Glomerular visceral epithelial cell (primary cell): ENCODE measurements around the gene INS.
A peak's percentile ranks its signal among the peaks of the same experiment; 100 is the strongest.

Experiments
- DNase-seq: peaks from one replicate; pipeline ENCODE4 v3.0.0-alpha.2; 2016; ENCODE audit errors: extremely low spot score

The INS gene

DNA sequence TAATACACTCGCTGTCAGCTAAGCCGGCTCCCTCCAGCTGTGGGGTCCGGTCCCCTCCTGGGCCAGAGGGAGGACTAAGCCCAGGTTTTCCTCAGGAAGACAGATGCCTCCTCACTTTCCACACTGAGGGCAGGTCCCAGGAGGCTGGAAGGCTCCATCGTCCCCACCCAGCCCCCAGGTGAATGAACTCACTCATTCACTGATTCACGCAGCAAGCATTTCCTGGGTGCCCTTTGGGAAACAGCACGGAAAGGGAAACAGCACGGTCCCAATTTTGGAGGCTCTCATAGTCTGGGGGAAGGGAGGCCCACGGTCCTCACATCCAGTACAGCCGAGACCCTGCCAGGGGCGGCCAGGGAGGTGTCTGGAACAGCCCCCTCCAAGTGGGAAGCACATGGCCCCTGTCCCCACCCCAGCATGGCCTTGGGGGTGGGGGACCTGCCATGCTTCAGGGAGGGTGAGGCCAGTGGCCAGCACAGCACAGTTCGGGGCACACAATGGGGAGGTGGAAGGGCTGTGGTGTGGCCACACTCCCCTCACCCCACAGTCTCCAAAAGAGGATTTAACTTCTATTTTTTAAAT lies 19.9 kb upstream of the INS start:
- no peak for DNase-seq

DNA sequence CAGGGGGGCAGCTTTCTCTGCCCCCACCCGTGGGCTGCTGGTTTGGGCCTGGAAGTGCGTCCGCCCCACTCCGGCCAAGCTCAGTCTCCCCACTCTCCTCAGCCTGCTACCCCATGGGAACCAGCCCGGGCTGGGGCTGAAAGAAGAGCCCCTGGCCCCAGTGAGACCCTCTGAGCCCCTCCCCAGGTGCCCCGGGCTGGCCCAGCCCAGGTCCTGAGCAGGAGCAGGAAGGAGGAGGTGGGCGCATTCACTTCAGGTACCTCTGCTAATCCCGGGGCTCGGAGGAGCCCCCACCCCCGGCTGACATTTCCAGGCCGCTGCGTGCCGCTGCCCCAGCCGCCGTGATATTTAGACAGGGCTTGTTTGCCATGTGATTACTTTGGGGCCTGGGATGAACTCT lies 19.3 kb upstream of the INS start:
- no peak for DNase-seq

DNA sequence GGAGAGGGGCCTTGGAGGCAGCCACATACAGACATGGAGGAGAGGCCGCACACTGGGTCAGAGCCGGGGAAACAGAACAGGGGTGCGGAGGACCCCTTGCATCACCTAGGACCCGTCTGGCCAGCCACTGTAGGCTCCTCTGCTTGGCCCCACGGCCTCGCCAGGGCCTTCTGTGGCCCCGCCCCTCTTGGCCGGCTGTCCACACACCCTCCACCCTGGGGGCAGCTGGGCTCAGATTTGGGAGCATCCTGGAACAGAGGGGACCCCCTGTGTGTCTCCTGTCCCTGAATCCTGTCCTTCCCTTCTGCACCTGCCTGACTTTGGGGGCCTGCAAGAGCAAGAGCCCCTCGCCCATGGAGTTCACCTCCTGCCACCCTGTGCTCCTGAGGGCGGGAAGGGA lies 18.5 kb upstream of the INS start:
- no peak for DNase-seq

DNA sequence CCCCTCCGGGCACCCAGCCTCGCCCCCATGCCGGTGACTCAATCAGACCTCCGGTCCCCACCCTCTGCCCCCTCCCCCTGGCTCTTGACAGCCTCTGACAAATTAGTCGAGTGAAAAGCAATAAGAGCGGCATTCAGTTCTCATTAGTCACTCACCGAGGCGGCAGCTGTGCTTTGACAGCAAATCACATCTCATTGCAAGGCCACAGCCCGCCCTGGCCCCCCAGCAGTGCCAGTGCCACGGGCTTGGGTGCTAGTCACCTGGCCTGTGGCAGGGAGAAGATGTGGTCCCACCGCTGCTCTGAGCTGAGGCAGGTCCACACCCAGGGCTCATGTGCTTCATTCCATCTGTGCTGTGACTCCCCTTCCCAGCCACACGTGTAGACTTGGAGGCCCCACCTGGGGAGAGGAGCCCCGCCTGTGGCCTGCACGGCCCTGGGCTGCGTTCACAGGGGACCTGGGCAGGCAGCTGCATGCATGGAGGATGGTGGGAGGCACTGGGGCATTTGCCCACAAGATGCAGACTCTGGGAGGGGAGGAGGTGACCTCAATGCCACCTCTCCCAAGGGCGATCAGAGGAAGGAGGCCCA lies 18.0 kb upstream of the INS start:
- peak; percentile 86 for DNase-seq

DNA sequence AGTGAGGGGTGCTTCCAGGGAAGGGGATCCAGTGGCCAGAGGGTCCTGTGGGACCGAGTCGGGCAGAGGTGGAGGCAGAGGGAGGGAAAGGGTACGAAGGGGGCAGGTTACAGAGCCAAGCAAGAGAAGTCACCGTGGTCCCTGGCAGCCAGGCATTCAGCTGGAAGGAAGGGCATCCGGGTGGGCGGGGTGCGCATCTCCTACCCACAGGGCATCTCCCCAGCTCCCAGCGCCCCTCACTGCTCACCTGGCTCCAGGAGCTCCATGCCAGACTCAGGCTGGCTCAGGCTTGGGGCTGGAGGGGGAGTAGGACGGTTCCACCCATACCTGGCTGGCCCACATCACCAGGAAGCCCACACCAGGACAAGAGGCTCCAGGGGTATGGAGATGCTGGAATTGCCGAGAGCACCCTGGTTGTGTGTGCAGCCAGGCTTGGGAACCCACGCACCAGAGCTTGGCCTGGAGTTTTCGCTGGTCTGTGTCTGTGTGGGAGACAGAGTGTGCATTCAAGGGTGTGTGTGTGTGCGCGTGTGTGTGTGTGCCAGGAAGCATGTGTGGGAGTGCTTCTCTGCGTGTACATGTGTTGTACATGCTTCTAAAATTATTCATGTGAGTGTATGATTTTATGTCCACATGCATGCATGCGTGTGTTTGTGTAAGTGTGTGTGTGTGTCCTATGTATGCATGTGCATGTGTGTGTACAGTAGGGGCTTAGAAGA lies 17.2 kb upstream of the INS start:
- DNase-seq, result peak; percentile 18

DNA sequence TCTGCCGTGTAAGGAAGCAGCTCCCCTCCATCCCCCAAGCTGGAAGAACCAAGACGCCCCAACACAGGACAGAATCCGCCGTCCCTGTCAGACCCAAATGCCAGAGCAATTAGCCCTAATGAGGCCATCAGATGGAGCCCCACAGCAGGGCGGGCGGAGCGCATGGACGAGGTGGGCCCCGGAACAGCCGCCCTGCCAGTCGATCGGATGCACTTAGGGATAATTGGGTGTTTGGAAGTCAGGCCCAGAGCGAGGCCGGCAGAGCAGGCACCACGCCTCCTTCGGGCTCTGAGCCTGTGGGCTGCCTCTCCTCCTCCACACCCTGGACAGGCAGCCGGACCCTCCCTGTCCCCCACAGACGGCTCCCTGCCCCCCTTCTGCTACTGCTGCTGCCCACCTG lies 16.1 kb upstream of the INS start:
- DNase-seq, result no peak

DNA sequence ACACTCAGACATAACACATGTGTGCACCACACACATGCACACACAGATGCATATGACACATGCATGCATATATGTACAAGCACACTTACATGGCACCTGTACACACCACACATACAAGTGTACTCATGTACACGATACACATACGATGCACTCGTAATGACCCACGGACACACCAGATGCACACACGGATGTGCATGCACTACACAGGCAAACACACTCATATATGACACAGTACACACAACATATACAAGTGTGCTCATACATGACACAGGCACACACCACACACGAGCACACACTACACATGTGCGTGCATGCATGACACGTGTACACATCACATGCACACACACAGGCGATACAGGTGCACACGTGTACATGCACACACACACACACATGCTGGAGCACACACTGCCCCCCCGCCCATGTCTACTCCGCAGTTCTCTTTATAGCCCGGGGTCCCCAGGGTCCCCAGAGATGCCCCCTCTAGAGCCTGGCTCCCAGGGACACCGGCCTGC lies 15.4 kb upstream of the INS start:
- DNase-seq, result no peak

DNA sequence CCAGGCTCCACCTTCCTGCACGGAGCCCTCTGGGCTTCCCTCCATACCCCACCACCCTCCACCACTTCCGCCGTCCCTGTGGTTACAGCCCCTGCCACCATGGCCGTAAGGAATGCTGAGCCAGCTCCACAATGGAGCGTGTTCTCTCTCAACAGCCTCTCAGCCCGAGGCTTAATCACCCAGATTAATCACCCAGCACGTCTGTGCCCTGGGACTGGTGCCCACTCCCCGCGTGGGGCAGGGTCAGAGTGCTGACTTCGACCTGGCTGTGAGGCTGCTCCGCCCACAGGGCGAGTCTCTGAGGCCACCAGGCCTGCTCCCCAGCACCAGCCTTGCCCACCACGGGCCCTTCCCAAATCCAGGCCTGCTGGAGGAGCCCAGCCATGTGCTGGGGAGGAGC lies 14.7 kb upstream of the INS start:
- peak; percentile 90 for DNase-seq

DNA sequence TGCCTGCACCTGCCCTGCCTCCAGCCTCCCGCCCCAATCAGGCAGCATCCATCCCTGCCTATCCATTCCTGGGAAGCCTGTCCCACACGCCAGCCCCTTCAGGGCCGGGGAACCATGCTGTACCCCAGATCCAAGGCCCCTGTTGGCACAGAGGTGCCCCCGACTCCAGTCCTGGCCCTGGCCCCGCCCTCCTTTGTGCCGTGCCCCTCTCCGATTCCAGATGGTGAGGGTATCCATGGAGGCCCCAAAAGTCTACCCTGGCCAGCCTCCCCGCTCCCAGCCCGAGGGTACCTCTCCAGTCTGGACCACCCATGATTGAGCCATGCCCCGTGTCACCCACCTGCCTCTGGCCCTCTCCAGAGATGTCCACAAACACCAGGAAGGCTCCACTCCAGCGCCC lies 13.4 kb upstream of the INS start:
- DNase-seq, result no peak

DNA sequence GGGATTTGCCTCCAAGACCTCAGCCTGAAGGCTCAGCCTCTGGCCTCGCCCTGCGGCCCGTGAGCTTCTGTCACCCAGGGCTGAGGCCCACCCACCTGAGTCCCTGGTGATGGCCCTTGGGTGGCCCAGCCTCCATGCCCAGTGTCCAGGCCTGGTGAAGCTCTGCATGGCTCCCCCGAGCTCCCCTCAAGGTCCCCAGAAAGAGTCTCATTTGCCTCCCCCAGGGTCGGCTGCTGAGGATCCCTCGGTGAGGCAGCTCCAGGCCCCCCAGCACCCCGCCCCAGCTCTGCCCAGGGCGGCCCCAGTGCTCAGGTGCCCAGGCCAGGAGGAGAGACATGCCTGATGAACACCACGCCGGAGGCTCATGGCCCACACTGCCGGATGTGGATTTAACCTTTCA lies 12.8 kb upstream of the INS start:
- DNase-seq, result no peak

DNA sequence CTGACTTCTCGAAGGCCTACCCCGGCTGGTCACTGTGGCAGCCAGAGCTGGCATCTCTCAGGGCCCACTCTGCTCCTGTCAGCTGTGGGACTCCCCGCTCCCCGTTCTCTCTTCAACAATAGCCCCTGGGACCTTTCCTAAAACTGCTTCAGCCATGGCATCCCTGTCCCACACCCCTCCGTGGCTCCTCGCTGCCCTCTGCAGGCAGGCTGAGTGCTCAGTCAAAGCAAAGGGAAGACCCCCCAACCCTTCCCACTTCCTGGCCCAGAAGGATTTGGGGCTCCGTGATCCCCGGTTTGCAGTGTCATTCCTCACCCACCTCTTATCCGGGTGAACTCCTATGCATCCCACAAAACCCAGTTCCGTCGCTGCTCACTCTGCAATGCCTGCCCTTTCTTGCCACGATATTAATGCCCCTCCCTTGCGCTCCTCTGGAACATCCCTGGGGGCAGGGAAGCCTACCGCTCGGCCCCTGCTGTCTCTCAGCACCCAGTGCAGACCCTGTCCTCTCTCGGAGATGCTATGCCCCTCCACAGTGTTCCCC lies 12.2 kb upstream of the INS start:
- DNase-seq, result no peak

DNA sequence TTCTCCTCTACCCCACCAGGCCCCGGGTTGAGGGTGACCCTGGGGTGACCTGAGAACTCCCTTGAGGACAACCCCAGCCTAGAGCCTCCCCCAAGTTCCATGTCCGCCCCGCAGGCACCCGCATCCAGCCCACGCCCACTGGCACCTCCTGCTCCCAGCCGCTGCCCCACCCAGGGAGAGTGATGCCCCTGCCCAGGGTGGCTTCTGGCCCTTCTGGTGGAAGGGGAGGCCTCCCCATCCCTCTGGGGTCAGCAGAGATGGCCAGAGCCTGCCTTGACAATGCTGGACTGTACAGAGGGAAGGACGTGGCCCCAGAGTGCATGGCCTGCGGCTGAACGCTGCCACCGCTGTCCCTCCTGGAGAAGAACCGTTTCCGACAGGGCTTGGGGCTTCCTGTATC lies 11.7 kb upstream of the INS start:
- DNase-seq, result no peak

DNA sequence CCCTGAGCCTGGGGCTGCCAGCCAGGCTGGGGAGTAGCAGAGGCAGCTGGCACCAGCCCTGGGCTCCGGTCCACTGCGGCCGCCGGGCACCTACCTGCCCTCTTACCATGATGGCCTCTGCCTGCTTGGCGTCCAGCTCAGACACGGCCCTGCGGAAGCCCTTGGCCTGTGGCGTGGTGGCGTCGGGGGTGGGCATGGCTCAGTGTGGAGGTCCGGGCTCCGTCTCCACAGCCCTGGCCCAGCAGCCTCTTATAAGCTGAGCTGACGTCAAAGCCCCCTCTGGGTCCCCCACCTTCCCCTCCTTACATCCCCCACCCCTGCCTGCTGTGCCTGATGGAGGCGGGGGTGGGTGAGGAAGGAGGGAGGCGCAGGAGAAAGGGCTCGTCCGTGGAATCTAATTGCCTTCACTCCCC lies 10.6 kb upstream of the INS start, which contains the start of gene TH:
Gene TH, minus strand, starts transcription at position 225 of the 413 bp plus-strand sequence. Its CDS starts 29 bp downstream, at position 196.
- DNase-seq, result no peak

DNA sequence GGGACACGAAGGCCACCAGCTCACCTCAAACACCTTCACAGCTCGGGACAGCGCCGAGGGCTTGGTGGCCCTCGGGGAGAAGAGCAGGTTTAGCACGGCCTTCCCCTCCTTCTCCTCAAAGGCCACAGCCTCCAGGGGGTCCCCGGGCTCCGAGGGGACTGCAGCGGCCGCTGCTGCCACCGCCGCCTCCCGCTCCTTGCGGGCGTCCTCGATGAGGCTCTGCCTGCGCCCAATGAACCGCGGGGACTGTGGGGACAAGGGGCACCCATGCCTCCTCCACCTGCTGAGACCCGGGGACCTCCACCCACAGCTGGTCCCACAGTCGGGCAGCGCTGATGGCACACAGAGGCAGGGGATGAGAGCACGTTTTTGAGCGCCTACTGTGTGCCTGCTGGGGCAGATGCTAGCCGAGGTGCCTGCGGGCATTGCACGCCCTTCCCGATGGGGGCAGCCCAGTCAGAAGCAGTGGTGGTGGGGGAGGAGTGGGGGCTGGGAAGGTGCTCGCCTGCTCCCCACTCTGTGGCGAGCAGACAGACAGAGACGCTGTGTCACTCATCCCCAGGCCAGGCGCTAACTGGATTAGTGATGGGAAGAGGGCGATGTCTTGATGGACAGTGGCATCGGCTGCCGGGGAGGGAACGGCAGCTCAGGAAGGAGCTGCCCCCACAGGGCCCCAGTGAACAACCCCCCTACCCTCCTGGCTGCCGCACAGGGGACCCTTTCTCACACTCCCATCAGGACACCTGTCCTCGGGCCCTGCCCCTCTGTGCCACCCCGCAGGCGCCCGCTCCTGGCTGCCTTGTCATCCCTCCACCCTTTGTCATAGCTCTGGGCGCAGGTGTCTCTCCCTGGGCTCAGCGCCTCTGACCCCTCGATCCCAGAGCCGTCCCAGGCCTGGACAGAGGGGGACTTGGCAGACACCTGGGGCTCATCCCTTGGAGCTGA lies 8.9 kb upstream of the INS start:
- DNase-seq, result no peak

DNA sequence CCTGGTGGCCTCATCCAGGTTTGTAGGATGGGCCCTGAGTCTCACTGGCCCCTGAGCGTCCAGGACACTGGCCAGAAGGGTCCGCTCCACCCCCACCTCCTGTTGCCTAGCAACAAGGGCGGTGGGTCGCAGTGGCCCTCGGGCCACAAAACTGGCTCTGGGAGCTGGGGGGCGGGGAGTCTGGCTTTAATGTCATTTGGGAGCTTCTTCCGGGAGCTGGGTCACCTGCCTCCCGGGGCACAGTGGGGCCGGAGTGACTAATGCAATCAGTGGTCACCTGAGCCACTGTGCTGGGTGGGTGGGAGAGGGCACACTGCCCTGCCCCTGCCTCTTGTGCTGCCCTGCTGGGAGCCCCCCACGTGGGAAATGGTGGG lies 8.0 kb upstream of the INS start:
- DNase-seq, result no peak

DNA sequence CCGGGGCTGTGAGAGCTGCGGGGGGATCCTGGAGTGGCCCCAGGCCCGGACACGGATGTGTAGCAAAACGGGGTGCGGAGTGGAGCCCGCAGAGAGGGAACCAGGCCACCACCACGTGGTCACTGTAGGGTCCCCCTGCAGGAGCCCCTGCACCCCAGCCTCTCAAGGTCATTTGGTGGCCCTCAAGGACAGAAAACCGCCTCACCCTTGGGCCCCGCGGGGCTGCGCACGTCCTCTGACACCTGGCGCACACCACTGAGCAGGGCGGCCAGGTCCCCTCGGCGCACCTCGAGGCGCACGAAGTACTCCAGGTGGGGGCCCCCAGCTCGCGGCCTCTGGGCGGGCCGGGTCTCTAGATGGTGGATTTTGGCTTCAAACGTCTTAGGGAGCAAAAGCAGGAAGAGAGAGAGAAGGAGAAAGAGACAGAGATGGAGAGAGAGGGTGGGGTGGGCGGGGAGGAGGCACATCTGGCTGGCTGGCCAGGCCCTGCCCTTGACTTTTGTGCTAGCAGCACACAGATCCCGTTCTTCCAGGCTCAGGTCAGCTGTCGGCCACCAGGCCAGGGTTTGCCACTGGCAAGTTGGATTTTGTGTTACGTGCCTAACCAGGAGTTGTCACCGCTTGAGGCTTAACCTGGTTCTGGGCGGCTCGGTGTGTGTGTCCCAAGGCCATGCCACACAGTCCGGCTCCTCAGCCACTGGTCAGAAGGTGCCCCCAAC lies 7.4 kb upstream of the INS start:
- DNase-seq, result no peak

DNA sequence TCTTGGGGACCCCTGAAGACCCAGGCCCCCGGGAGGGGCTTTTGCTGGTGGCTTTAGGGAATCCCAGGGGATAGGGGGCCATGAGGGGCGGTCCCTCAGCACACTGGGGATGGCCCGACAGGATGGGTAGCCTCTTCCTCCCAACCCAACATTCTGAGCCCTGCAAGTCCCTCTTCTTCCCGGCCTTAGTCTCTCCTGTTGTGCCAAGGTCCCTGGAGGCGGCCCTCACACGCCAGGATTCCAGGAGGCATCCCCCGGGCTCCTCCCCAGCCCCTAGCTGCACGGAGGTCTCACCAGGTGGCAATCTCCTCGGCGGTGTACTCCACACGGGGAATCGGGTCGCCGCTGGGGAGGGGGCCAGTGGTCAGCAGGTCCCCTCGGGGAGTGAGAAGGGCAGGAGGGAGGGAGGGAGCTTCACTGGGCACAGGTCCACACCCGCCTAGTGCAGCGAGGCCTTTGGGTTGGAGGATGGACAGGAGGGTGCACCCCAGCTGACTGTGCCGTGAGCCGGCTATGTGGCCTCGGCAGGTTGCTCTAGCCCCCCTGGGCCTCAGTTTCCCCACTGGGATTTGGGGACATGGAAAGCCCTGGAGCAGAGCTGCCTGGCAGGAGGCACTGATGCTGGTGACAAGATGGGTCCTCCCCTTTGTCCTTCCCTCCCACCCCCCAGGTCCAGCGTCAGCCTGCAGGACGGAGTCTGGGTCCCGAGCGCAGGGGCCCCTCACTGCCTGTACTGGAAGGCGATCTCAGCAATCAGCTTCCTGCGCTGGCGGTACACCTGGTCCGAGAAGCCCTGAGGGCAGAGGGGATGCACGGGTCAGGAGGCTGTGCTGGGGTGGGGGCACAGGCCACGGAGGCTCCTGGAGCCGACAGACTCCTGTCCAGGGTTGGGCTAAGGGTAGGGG lies 6.4 kb upstream of the INS start:
- no peak for DNase-seq

DNA sequence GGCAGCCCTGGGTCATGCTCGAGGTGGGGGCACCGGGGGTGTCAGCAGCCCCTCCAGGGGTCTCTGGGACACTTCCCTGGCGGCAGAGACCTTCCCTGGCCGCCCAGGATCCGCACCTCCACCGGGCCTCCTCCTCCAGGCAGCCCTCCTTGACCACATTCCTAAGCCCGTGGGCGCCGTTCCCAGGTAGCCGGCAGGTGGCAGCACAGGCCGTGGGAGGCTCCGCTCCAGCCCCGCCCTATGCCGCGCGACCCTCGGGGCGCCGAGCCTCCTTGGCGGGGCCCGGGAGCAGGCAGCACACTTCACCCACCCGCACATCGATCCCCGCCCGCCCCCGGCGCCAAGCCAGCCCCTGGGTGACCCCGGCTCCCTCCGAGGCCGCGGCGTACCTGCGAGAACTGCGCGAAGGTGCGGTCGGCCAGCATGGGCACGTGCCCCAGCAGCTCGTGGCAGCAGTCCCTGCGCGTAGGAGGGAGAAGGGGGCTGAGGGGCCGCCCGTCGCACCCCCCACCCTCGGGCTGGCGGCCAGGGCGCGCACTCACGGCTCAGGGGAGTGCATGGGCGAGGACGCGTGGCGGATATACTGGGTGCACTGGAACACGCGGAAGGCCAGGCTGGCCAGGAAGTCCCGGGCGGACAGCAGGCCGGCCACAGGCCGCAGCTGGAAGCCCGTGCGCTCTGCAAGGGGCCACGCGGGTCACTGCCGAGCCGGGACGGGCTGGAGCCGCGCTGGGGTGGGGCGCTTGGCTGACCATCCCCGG lies 5.3 kb upstream of the INS start:
- DNase-seq, result no peak

DNA sequence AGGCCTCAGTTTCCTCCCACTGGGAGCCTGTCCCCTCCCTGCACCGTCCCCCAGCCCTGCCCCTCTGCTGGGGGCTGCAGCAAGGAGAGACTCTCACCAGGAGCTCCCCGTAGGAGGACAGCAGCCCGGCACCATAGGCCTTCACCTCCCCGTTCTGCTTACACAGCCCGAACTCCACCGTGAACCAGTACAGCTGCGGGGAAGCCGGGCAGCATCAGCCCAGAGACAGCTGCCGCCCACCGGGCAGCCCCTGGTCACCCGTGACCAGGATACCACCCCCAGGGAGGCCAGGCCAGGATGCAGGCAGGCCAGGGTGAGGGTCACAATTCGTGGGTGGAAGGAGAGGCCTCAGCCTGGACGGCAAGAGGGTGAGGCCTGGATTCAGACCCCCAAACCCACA lies 4.6 kb upstream of the INS start:
- no peak for DNase-seq
